Ectodermal cell (in vitro differentiated cells): ENCODE results near the gene CNTN5.
"Not testable (repeated sequence)": the region's sequence is repeated elsewhere in the genome, so short reads cannot be mapped to it uniquely, and the experiment has no call there.

ENCODE experiments used
- H3K27ac ChIP-seq: 2 replicates; pipeline ENCODE4 v1.7.0; 2013; ENCODE audit warnings: mild to moderate bottlenecking, low read depth, low read length; ENCODE audit not compliant: insufficient read depth, poor library complexity, severe bottlenecking
- H3K27me3 ChIP-seq: 2 replicates; pipeline ENCODE4 v1.7.0; 2013; ENCODE audit warnings: mild to moderate bottlenecking, low read length; ENCODE audit not compliant: insufficient read depth, control insufficient read depth, poor library complexity, severe bottlenecking
- H3K36me3 ChIP-seq: one replicate; pipeline ENCODE4 v1.7.0; 2013; ENCODE audit warnings: low read length; ENCODE audit not compliant: control insufficient read depth, insufficient read depth
- H3K4me1 ChIP-seq: one replicate; pipeline ENCODE4 v1.7.0; 2013; ENCODE audit warnings: low read length; ENCODE audit not compliant: control insufficient read depth, insufficient read depth
- H3K4me3 ChIP-seq: 2 replicates; pipeline ENCODE4 v1.7.0; 2013; ENCODE audit warnings: low read depth, low read length, control low read depth; ENCODE audit not compliant: insufficient read depth
- H3K9me3 ChIP-seq: 2 replicates; pipeline ENCODE4 v1.7.0; 2013; ENCODE audit warnings: mild to moderate bottlenecking, low read length, moderate library complexity; ENCODE audit not compliant: control insufficient read depth
- WGBS, 2 experiments: methylation state at CpG; one replicate each; pipeline ENCODE4 v1.1.7; 2013; ENCODE audit warnings: missing lambda C conversion rate in 2 of 2; 5-methylcytosine and 5-hydroxymethylcytosine counted together

Gene CNTN5

DNA sequence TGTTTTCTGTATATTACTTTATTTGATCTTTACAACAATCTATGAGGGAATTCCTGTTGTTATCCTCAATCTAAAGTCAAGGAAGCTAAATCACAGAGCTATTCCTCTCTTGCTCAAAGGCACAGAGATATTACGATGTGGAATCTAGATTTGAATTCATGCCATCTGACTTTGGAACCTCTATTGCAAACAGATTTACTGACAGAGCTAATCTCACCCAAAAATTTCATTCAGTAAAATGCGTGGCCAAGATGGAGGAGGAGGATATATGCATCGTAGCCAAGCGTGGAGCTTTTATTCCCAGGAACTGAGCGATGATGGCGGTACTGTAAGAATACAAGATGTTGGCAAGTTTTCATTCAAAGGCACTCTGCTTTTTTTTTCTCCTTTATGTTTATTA, 791.8 kb downstream of the CNTN5 start:
- no peaks in the 10 kb centered on the region for H3K27me3 ChIP-seq
- no peak overlapping the region for H3K4me3 ChIP-seq
- 98 to 99% methylated on average over 6 of the region's 6 CpGs for WGBS, 2 experiments
- H3K9me3 ChIP-seq: no peaks in the 10 kb centered on the region
- H3K36me3 ChIP-seq: no peaks in the 10 kb centered on the region
- no peaks in the 10 kb centered on the region for H3K4me1 ChIP-seq
- no peak overlapping the region for H3K27ac ChIP-seq

DNA sequence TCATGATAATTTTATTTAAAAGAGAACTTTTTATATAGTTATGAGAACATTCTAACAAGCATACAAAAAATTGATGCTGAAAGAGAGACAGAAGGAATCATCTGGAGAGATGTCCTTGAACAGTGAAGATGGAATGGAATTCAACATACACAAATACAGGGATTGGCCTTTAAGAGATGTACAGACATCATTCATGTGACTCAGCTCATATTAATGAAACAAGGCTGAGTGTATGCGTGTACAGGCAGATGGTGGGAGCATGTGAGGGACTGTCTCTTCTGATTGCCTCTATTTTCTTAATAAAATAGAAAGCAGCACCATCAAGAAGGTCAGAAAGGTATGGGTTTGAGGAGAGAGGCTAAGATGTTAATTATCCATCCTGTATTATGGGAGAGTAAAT, 793.3 kb downstream of the CNTN5 start:
- Histone ChIP-seq H3K36me3 (no peaks in the 10 kb centered on the region), H3K4me1 (no peaks in the 10 kb centered on the region), H3K9me3 (no peaks in the 10 kb centered on the region), H3K27me3 (no peaks in the 10 kb centered on the region), H3K4me3 (no peak overlapping the region), H3K27ac (no peak overlapping the region)
- 100% methylated on average over 1 of the region's 1 CpG for WGBS, 2 experiments

DNA sequence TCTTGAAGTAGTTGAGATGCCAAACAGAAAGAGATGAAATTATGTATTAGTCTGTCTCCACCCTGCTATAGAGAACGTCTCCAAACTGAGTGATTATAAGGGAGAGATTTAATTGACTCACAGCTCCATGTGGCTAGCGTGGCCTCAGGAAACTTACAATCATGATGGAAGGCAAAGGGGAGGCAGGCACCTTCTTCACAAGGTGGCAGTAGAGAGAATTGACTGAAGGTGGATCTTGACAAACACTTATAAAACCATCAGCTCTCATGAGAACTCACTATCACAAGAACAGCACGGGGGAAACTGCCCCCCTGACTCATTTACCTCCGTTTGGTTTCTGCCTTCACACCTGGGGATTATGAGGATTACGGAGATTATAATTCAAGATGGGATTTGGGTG, 794.0 kb downstream of the CNTN5 start:
- Histone ChIP-seq H3K4me1 (no peaks in the 10 kb centered on the region), H3K27me3 (no peaks in the 10 kb centered on the region), H3K9me3 (no peaks in the 10 kb centered on the region), H3K36me3 (no peaks in the 10 kb centered on the region), H3K27ac (no peak overlapping the region), H3K4me3 (no peak overlapping the region)
- 84 to 89% methylated on average over 2 to 5 of the region's 5 CpGs for WGBS, 2 experiments

DNA sequence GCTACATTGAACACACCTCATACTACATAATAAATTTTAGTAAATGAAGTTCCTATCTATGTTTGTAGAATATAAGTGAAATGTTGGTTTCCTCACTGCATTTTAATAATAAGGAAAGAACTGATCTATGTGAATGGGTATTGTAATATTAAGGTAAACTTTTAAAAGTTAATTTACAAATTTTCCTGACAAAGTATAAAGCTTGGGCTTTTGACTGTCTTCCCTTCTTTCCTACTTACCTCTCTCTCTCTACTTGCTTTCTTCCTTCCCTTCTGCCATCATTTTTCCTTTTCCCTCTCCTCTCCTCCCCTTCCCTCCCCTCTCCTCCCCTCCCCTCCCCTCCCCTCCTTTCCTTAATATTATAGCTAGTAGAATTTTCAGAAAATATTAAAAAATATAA, 798.2 kb downstream of the CNTN5 start:
- Histone ChIP-seq H3K9me3 (no peaks in the 10 kb centered on the region), H3K4me1 (no peaks in the 10 kb centered on the region), H3K27ac (no peak overlapping the region), H3K36me3 (no peaks in the 10 kb centered on the region), H3K4me3 (no peak overlapping the region), H3K27me3 (no peaks in the 10 kb centered on the region)

DNA sequence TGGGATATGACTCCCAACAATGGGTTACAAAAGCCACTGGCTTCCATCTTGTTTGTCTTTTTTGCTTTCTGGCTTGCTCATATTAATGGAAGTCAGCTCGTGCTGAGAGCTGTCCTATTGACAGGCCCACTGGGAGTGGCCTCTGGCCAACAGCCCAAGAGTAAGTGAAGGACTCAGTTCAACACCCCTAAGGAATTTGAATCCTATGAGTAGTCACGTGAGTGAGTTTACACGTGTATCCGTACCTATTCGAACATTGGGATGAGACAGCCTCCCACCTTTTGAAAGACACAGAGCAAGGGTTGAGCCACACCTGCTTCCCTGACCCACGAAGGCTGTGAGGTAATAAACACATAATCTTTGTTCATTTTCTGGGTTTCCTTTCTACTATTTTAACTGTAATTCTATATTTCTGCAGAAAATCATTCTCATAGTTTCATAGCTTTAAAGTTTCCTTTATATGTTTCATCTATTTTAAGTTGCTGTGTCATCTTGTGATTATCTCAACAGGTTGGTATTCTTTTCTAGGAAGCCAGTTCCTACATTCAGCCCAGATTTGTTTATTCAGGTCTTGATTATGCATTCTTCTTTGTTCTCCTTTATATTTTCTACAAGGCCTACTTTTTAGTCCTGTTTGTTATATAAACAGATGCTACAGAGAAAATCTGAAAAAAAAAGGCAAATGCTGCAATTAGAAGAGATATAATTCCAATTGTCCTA, 802.3 kb downstream of the CNTN5 start:
- no peak overlapping the region for H3K4me3 ChIP-seq
- no peaks in the 10 kb centered on the region for H3K27me3 ChIP-seq
- H3K4me1 ChIP-seq: no peaks in the 10 kb centered on the region
- H3K9me3 ChIP-seq: no peaks in the 10 kb centered on the region
- H3K27ac ChIP-seq: no peak overlapping the region
- H3K36me3 ChIP-seq: no peaks in the 10 kb centered on the region
- 88 to 91% methylated on average over 6 of the region's 6 CpGs for WGBS, 2 experiments

DNA sequence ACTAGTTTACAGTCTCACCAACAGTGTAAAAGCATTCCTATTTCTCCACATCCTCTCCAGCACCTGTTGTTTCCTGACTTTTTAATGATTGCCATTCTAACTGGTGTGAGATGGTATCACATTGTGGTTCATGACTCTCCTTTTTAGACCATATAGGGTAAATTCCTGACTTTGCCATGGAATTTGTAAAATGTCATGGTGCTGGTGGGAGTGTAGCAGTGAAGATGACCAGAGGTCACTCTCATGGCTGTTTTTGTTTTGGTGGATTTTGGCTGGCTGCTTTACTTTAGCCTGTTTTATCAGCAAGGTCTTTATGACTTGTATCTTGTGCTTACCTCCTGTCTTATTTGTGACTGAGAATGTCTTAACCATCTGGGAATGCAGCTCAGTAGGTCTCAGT, 816.0 kb downstream of the CNTN5 start:
- not testable (repeated sequence) for H3K4me1 ChIP-seq, H3K9me3 ChIP-seq, H3K27me3 ChIP-seq, H3K36me3 ChIP-seq, H3K4me3 ChIP-seq, H3K27ac ChIP-seq

DNA sequence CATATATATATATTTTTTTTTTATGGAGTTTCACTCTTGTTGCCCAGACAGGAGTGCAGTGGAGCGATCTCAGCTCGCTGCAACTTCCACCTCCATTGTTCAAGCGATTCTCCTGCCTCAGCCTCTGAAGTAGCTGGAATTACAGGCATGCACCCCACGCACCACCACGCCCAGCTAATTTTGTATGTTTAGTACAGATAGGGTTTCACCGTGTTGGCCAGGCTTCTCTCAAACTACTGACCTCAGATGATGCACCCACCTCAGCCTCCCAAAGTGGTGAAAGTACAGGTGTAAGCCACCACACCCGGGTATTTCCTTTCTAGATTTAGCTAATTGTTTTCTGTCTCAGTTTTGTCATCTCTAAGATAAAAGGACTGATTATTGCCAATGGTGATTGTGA, 821.1 kb downstream of the CNTN5 start:
- no peak overlapping the region for H3K4me3 ChIP-seq
- H3K27ac ChIP-seq: no peak overlapping the region
- no peaks in the 10 kb centered on the region for H3K27me3 ChIP-seq
- H3K9me3 ChIP-seq: no peaks in the 10 kb centered on the region
- H3K36me3 ChIP-seq: no peaks in the 10 kb centered on the region
- H3K4me1 ChIP-seq: no peaks in the 10 kb centered on the region
- 95 to 97% methylated on average over 7 of the region's 7 CpGs for WGBS, 2 experiments

DNA sequence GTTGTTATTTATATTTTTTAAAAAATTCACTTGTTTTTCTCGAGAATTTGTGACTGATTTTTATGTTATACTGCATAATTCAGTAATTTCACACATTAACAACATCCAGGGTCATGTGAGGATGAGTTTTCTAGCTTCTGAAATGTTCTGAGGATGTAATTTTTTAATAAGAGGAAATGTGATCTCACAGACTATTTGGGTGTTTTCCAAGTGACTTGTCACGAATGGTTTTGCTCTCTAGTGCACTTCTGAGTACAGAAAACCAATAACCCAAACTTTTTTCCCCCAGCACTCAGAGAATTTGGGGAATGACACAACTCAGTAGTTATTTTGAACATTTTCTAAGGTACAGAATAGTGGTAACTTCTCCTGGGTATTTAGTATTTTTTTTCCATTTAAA, 845.2 kb downstream of the CNTN5 start:
- Histone ChIP-seq H3K9me3 (no peaks in the 10 kb centered on the region), H3K27ac (no peak overlapping the region), H3K36me3 (no peaks in the 10 kb centered on the region), H3K27me3 (no peaks in the 10 kb centered on the region), H3K4me1 (no peaks in the 10 kb centered on the region), H3K4me3 (no peak overlapping the region)
- 82 to 100% methylated on average over 1 of the region's 2 CpGs for whole genome bisulfite sequencing, 2 experiments

DNA sequence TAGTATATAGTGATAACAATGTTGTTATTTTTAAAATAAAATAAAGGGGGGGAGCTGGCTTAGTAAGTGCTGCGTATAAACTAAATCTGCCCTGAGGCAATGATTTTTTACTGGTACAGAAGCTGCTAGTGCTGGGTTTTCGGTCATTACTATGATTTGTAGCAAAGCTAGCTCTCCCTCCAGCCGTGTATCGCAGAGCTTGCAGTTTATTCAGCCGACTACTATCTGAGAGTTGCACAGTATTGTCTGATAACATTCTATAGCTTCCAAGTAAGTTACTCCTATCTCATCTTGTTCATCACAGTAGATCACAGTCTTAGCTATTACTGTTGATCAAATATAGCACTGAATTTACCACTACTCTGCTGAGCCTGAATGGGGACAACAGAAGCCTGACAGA, 860.9 kb downstream of the CNTN5 start:
- Histone ChIP-seq H3K4me1 (no peaks in the 10 kb centered on the region), H3K4me3 (no peak overlapping the region), H3K27ac (no peak overlapping the region), H3K9me3 (no peaks in the 10 kb centered on the region), H3K27me3 (no peaks in the 10 kb centered on the region), H3K36me3 (no peaks in the 10 kb centered on the region)
- 95 to 97% methylated on average over 5 of the region's 5 CpGs for WGBS, 2 experiments

DNA sequence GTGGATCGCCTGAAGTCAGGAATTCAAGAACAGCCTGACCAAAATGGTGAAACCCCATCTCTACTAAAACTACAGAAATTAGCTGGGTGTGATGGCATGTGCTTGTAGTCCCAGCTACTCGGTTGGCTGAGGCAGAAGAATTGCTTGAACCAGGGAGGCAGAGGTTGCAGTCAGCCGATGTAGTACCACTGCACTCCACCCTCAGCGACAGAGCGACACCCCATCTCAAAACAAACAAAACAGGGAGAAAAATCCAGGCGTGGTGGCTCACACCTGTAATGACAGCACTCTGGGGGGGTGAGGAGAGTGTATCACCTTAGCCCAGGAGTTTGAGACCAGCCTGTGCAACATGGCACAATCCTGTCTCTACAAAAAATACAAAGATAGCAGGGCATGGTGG, 864.0 kb downstream of the CNTN5 start:
- Histone ChIP-seq H3K9me3 (no peaks in the 10 kb centered on the region), H3K27ac (no peak overlapping the region), H3K4me3 (no peak overlapping the region), H3K27me3 (no peaks in the 10 kb centered on the region), H3K4me1 (no peaks in the 10 kb centered on the region), H3K36me3 (no peaks in the 10 kb centered on the region)
- 85 to 87% methylated on average over 6 of the region's 6 CpGs for WGBS, 2 experiments

DNA sequence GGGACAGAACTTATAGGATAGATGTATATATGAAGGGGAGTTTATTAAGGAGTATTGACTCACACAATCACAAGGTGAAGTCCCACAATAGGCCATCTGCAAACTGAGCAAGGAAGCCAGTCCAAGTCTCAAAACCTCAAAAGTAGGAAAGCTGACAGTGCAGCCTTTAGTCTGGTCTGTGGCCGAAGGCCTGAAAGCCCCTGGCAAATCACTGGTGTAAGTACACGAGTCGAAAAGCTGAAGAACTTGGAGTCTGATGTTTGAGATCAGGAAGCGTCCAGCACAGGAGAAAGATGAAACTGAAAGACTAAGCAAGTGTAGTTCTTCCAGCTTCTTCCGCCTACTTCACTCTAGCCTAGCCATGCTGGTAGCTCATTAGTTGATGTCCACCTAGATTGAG, 866.7 kb downstream of the CNTN5 start:
- H3K4me1 ChIP-seq: no peaks in the 10 kb centered on the region
- no peak overlapping the region for H3K27ac ChIP-seq
- H3K4me3 ChIP-seq: no peak overlapping the region
- H3K27me3 ChIP-seq: no peaks in the 10 kb centered on the region
- no peaks in the 10 kb centered on the region for H3K9me3 ChIP-seq
- 94% methylated on average over 5 of the region's 5 CpGs for WGBS, 2 experiments
- no peaks in the 10 kb centered on the region for H3K36me3 ChIP-seq
